ENCODE measurements around the gene FSTL4.

GRCh38 chr5:133406977-133407632, 205.2 kb downstream of the FSTL4 start:
- TF ChIP-seq, protein P1, sequence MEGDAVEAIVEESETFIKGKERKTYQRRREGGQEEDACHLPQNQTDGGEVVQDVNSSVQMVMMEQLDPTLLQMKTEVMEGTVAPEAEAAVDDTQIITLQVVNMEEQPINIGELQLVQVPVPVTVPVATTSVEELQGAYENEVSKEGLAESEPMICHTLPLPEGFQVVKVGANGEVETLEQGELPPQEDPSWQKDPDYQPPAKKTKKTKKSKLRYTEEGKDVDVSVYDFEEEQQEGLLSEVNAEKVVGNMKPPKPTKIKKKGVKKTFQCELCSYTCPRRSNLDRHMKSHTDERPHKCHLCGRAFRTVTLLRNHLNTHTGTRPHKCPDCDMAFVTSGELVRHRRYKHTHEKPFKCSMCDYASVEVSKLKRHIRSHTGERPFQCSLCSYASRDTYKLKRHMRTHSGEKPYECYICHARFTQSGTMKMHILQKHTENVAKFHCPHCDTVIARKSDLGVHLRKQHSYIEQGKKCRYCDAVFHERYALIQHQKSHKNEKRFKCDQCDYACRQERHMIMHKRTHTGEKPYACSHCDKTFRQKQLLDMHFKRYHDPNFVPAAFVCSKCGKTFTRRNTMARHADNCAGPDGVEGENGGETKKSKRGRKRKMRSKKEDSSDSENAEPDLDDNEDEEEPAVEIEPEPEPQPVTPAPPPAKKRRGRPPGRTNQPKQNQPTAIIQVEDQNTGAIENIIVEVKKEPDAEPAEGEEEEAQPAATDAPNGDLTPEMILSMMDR (IDR thresholded peaks at IDR 0.05) = no peak
- no peak for TF ChIP-seq POLR2A (IDR thresholded peaks at IDR 0.05)
- TF ChIP-seq POLR2AphosphoS5 (IDR thresholded peaks at IDR 0.05) = no peak

Data from prostate gland (tissue), 2 donors.